Loucy (cell line): ENCODE results near the gene C2orf80.

ENCODE experiments used
- CTCF ChIP-seq: fragments of 200-600 bp; sonication (generic); conservative IDR thresholded peaks from 2 replicates; pipeline ENCODE4 v1.5.1; 2014; ENCODE audit warnings: mild to moderate bottlenecking, antibody characterized with exemption, low read length
- EZH2phosphoT487 ChIP-seq: fragments of 200-600 bp; IDR thresholded peaks from 2 replicates; pipeline ENCODE4 v1.6.1; 2018; ENCODE audit warnings: antibody characterized with exemption, mild to moderate bottlenecking, moderate library complexity, borderline replicate concordance

- no peak for TF ChIP-seq CTCF
- TF ChIP-seq EZH2phosphoT487: no peak
Observed at GRCh38 chr2:208186465-208186864, 3.4 kb downstream of the C2orf80 start.
